Activated naive CD4-positive, alpha-beta T cell treated with anti-CD3 and anti-CD28 coated beads, Interleukin-2, amount 10 ng/mL, durations not matched to agents 7 days and 5 days (primary cell): Measurements from ENCODE around the gene C1orf167.
A peak's percentile ranks its signal among the peaks of the same experiment; 100 is the strongest.

Experiments used
- CTCF ChIA-PET: fragments of 350-600 bp; sonication (Branson Sonifier 250); formaldehyde crosslinking; loops from one replicate; lab custom pipeline; 2021; ENCODE audit warnings: antibody characterized with exemption; lab: Charles Lee
- DNase-seq: peaks from one replicate; pipeline ENCODE4 v3.0.0-alpha.2; 2020
- H3K27ac Mint-ChIP-seq: one replicate; pipeline ENCODE4 v1.8.0; 2021; ENCODE audit warnings: mild to moderate bottlenecking, moderate library complexity, mixed read lengths
- H3K27me3 Mint-ChIP-seq: one replicate; pipeline ENCODE4 v1.8.0; 2021; ENCODE audit warnings: mild to moderate bottlenecking, mixed read lengths
- H3K36me3 Mint-ChIP-seq: one replicate; pipeline ENCODE4 v1.8.0; 2021; ENCODE audit warnings: mixed read lengths
- H3K4me1 Mint-ChIP-seq: one replicate; pipeline ENCODE4 v1.8.0; 2021; ENCODE audit warnings: mixed read lengths
- H3K4me3 Mint-ChIP-seq: one replicate; pipeline ENCODE4 v1.8.0; 2021; ENCODE audit warnings: mild to moderate bottlenecking, moderate library complexity, mixed read lengths
- H3K9me3 Mint-ChIP-seq: one replicate; pipeline ENCODE4 v1.8.0; 2021; ENCODE audit warnings: mixed read lengths

C1orf167 gene

DNA sequence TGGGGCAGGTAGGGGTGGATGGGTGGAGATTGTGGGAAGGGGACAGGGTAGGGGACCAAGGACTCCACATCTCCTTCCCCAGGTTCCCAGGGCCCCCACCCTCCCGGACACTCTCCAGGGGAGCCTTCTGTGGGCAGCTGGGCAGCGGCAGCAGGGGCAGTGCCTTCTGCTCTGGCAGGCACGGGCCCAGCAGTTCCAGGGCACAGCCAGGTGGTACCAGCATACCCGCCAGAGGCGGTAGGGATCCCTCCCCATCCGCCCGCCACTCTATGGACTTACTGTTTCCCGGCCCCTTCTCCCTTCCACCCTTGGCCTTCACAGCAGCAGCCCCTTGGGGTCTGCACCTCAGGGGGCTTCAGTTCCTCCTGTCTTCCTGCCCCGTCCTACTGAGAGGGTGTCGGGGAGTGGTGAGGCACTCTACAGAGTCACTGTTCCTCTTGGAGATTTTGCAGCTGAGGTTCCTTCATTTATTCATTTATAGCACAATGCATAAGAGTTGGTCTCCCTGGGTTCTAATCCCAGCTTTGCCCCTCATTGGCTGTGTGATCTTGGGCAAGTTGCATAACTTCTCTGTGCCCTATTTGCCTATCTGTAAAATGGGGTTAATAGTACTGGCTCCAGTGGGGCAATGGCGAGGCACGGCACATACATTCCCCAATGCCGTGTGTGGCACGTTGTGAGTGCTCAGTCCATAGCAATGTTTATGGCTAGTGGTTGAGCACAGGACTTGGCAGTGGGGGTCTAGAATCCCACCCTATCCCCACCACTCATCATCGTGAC lies 17.0 kb downstream of the C1orf167 start:
- no peak overlapping the region for H3K27ac Mint-ChIP-seq
- H3K36me3 Mint-ChIP-seq, result no peaks in the 10 kb centered on the region
- H3K27me3 Mint-ChIP-seq, result peaks cover 22% of the 10 kb centered on the region
- no peaks in the 10 kb centered on the region for H3K9me3 Mint-ChIP-seq
- no peak for DNase-seq
- H3K4me3 Mint-ChIP-seq, result no peak overlapping the region
- CTCF ChIA-PET, result no interaction called here
- no peaks in the 10 kb centered on the region for H3K4me1 Mint-ChIP-seq

- H3K4me1 Mint-ChIP-seq, result no peaks in the 10 kb centered on the region
- H3K9me3 Mint-ChIP-seq, result no peaks in the 10 kb centered on the region
- CTCF ChIA-PET, result no interaction called here
- DNase-seq, result no peak
- peaks cover 19% of the 10 kb centered on the region for H3K27me3 Mint-ChIP-seq
- H3K27ac Mint-ChIP-seq, result no peak overlapping the region
- no peaks in the 10 kb centered on the region for H3K36me3 Mint-ChIP-seq
- no peak overlapping the region for H3K4me3 Mint-ChIP-seq
These were observed 17.9 kb downstream of the C1orf167 start for GRCh38 chr1:11779715-11780379.

- CTCF ChIA-PET, result no interaction called here
- no peak overlapping the region for H3K27ac Mint-ChIP-seq
- DNase-seq, result no peak
These were observed 18.6 kb downstream of the C1orf167 start for GRCh38 chr1:11780380-11781147.

GRCh38 chr1:11781297-11781696 lies 19.3 kb downstream of the C1orf167 start:
- CTCF ChIA-PET, result no interaction called here
- peaks cover 20% of the 10 kb centered on the region for H3K27me3 Mint-ChIP-seq

More at GRCh38 chr1:11780380-11781147, 18.6 kb downstream of the C1orf167 start:
- no peak overlapping the region for H3K4me3 Mint-ChIP-seq
- H3K9me3 Mint-ChIP-seq, result no peaks in the 10 kb centered on the region
- no peaks in the 10 kb centered on the region for H3K36me3 Mint-ChIP-seq
- H3K27me3 Mint-ChIP-seq, result peaks cover 20% of the 10 kb centered on the region
- H3K4me1 Mint-ChIP-seq, result no peaks in the 10 kb centered on the region

GRCh38 chr1:11782127-11782708 lies 20.2 kb downstream of the C1orf167 start:
- CTCF ChIA-PET, result no interaction called here
- H3K9me3 Mint-ChIP-seq, result no peaks in the 10 kb centered on the region
- no peak overlapping the region for H3K27ac Mint-ChIP-seq
- no peak overlapping the region for H3K4me3 Mint-ChIP-seq
- no peaks in the 10 kb centered on the region for H3K36me3 Mint-ChIP-seq
- H3K27me3 Mint-ChIP-seq, result peaks cover 17% of the 10 kb centered on the region
- DNase-seq, result no peak
- H3K4me1 Mint-ChIP-seq, result no peaks in the 10 kb centered on the region

More at GRCh38 chr1:11781297-11781696, 19.3 kb downstream of the C1orf167 start:
- no peak overlapping the region for H3K27ac Mint-ChIP-seq
- DNase-seq, result no peak
- no peaks in the 10 kb centered on the region for H3K9me3 Mint-ChIP-seq
- H3K4me3 Mint-ChIP-seq, result no peak overlapping the region
- H3K36me3 Mint-ChIP-seq, result no peaks in the 10 kb centered on the region
- no peaks in the 10 kb centered on the region for H3K4me1 Mint-ChIP-seq

- H3K27ac Mint-ChIP-seq, result no peak overlapping the region
- no peaks in the 10 kb centered on the region for H3K36me3 Mint-ChIP-seq
- DNase-seq, result no peak
- CTCF ChIA-PET, result interaction anchor here (0.9 kb wide), 1 partner anchor 20 kb away, joined by 4 read pairs; no protein-coding TSS in a partner anchor
- H3K9me3 Mint-ChIP-seq, result no peaks in the 10 kb centered on the region
- peaks cover 9% of the 10 kb centered on the region for H3K27me3 Mint-ChIP-seq
- H3K4me1 Mint-ChIP-seq, result no peaks in the 10 kb centered on the region
- no peak overlapping the region for H3K4me3 Mint-ChIP-seq
These were observed 21.6 kb downstream of the C1orf167 start for GRCh38 chr1:11783556-11783955.

- Mint-ChIP-seq H3K4me3 (no peak overlapping the region), H3K4me1 (no peaks in the 10 kb centered on the region), H3K9me3 (no peaks in the 10 kb centered on the region), H3K27ac (no peak overlapping the region), H3K27me3 (peaks cover 9% of the 10 kb centered on the region), H3K36me3 (no peaks in the 10 kb centered on the region)
- no peak for DNase-seq
- CTCF ChIA-PET, result interaction anchor here (0.6 to 1.5 kb wide), 6 partner anchors 10 to 183 kb away, joined by 3 to 7 read pairs (median 4); no protein-coding TSS in a partner anchor
These were observed 22.4 kb downstream of the C1orf167 start for GRCh38 chr1:11784256-11784992.

GRCh38 chr1:11784993-11785769 lies 23.2 kb downstream of the C1orf167 start:
- Mint-ChIP-seq H3K36me3 (no peaks in the 10 kb centered on the region), H3K4me1 (no peaks in the 10 kb centered on the region), H3K27me3 (peaks cover 9% of the 10 kb centered on the region), H3K9me3 (no peaks in the 10 kb centered on the region), H3K4me3 (no peak overlapping the region), H3K27ac (no peak overlapping the region)
- DNase-seq, result peak; percentile 54
- CTCF ChIA-PET, result interaction anchor here (0.6 to 1.5 kb wide), 6 partner anchors 10 to 182 kb away, joined by 3 to 7 read pairs (median 4); no protein-coding TSS in a partner anchor

- CTCF ChIA-PET, result interaction anchor here (0.7 to 1.4 kb wide), 2 partner anchors 50 to 106 kb away, joined by 3 to 4 read pairs; no protein-coding TSS in a partner anchor
- Mint-ChIP-seq H3K4me3 (no peak overlapping the region), H3K4me1 (no peaks in the 10 kb centered on the region), H3K27me3 (peaks cover 9% of the 10 kb centered on the region), H3K9me3 (no peaks in the 10 kb centered on the region), H3K36me3 (no peaks in the 10 kb centered on the region), H3K27ac (no peak overlapping the region)
- no peak for DNase-seq
These were observed 24.2 kb downstream of the C1orf167 start for GRCh38 chr1:11786168-11786567.

- no peak for DNase-seq
- Mint-ChIP-seq H3K36me3 (no peaks in the 10 kb centered on the region), H3K27ac (no peak overlapping the region), H3K4me1 (no peaks in the 10 kb centered on the region), H3K27me3 (peaks cover 9% of the 10 kb centered on the region), H3K4me3 (no peak overlapping the region), H3K9me3 (no peaks in the 10 kb centered on the region)
- CTCF ChIA-PET, result interaction anchor here (0.6 to 1.4 kb wide), 6 partner anchors 8 to 104 kb away, joined by 3 to 4 read pairs (median 3); partner anchors contain the start of gene AGTRAP
These were observed 25.3 kb downstream of the C1orf167 start for GRCh38 chr1:11787251-11787803.

GRCh38 chr1:11787804-11788436 lies 25.9 kb downstream of the C1orf167 start:
- H3K9me3 Mint-ChIP-seq, result no peaks in the 10 kb centered on the region
- H3K36me3 Mint-ChIP-seq, result no peaks in the 10 kb centered on the region
- CTCF ChIA-PET, result interaction anchor here (0.6 to 1.1 kb wide), 3 partner anchors 7 to 27 kb away, joined by 3 read pairs; no protein-coding TSS in a partner anchor
- no peaks in the 10 kb centered on the region for H3K4me1 Mint-ChIP-seq
- peaks cover 9% of the 10 kb centered on the region for H3K27me3 Mint-ChIP-seq
- no peak overlapping the region for H3K4me3 Mint-ChIP-seq
- DNase-seq, result no peak
- H3K27ac Mint-ChIP-seq, result no peak overlapping the region

DNA sequence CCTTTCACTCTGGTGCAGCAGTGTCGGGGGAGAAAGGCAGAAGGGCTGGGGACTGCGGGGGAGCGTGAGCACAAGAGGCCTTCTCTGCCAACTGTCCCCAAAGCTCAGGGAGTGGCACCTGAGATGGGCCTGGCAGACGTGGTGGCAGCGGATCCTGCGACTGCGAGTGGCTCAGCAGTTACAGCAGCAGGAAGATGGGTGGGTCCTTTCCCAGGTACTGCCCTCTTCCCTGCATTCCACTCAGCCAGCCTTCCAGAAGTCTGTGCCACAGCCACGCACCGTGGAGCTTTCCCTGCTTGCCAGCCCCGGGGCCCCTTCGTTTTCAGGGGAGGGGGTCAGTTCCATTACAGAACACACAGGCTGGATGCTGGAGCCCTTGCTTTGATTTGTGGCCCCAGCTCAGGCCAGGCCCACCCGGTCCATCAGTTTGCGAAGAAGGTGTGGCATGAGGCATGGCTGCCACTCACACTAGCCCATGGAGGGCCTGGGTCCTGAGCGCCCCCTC lies 26.6 kb downstream of the C1orf167 start:
- peaks cover 9% of the 10 kb centered on the region for H3K27me3 Mint-ChIP-seq
- no peaks in the 10 kb centered on the region for H3K9me3 Mint-ChIP-seq
- CTCF ChIA-PET, result no interaction called here
- H3K27ac Mint-ChIP-seq, result no peak overlapping the region
- DNase-seq, result no peak
- no peaks in the 10 kb centered on the region for H3K36me3 Mint-ChIP-seq
- no peaks in the 10 kb centered on the region for H3K4me1 Mint-ChIP-seq
- no peak overlapping the region for H3K4me3 Mint-ChIP-seq
